ENCODE measurements around the gene CDC45.
"Not testable (repeated sequence)": the region's sequence is repeated elsewhere in the genome, so short reads cannot be mapped to it uniquely, and the experiment has no call there.

CDC45 gene

GRCh38 chr22:19440411-19441195 is 39.1 kb upstream of the CDC45 start:
- no peak for TF ChIP-seq MYC (IDR thresholded peaks at IDR 0.05; ENCODE audit: low read depth, low read length)
- no peak for TF ChIP-seq POLR2A (IDR thresholded peaks at IDR 0.05; ENCODE audit: extremely low read depth, insufficient read length)
- no peak for TF ChIP-seq CTCF (IDR thresholded peaks at IDR 0.05; ENCODE audit: low read depth, low read length)
- TF ChIP-seq MAX (IDR thresholded peaks at IDR 0.05; ENCODE audit: low read depth, low read length): no peak
- H3K4me3 ChIP-seq (ENCODE audit: low read depth, low read length): no peak overlapping the region
- no peak for DNase-seq (ENCODE audit: low read depth)

GRCh38 chr22:19442166-19442565 is 37.6 kb upstream of the CDC45 start:
- no peak for DNase-seq (ENCODE audit: low read depth)
- no peak overlapping the region for H3K4me3 ChIP-seq (ENCODE audit: low read depth, low read length)
- TF ChIP-seq CTCF (IDR thresholded peaks at IDR 0.05; ENCODE audit: low read depth, low read length): no peak
- TF ChIP-seq MYC (IDR thresholded peaks at IDR 0.05; ENCODE audit: low read depth, low read length): no peak
- TF ChIP-seq MAX (IDR thresholded peaks at IDR 0.05; ENCODE audit: low read depth, low read length): no peak
- TF ChIP-seq POLR2A (IDR thresholded peaks at IDR 0.05; ENCODE audit: extremely low read depth, insufficient read length): no peak

GRCh38 chr22:19443544-19444211 is 36.0 kb upstream of the CDC45 start:
- no peak overlapping the region for H3K4me3 ChIP-seq (ENCODE audit: low read depth, low read length)
- TF ChIP-seq MYC (IDR thresholded peaks at IDR 0.05; ENCODE audit: low read depth, low read length) (no peak), CTCF (IDR thresholded peaks at IDR 0.05; ENCODE audit: low read depth, low read length) (no peak), POLR2A (IDR thresholded peaks at IDR 0.05; ENCODE audit: extremely low read depth, insufficient read length) (no peak), MAX (IDR thresholded peaks at IDR 0.05; ENCODE audit: low read depth, low read length) (no peak)
- no peak for DNase-seq (ENCODE audit: low read depth)

GRCh38 chr22:19445279-19445982 is 34.3 kb upstream of the CDC45 start:
- not testable (repeated sequence) for H3K4me3 ChIP-seq (ENCODE audit: low read depth, low read length); DNase-seq (ENCODE audit: low read depth)

- DNase-seq (ENCODE audit: low read depth): no peak
- TF ChIP-seq MAX (IDR thresholded peaks at IDR 0.05; ENCODE audit: low read depth, low read length) (no peak), MYC (IDR thresholded peaks at IDR 0.05; ENCODE audit: low read depth, low read length) (no peak), POLR2A (IDR thresholded peaks at IDR 0.05; ENCODE audit: extremely low read depth, insufficient read length) (no peak), CTCF (IDR thresholded peaks at IDR 0.05; ENCODE audit: low read depth, low read length) (no peak)
- peak overlapping the region; percentile 88 for H3K4me3 ChIP-seq (ENCODE audit: low read depth, low read length)
These were observed 33.0 kb upstream of the CDC45 start for GRCh38 chr22:19446603-19447329.

Measured in NB4 (cell line).